Measurements from ENCODE around the gene CCT4. TPM values are rescaled to one million over a fixed set of nuclear protein-coding genes. Genes with fewer than 3 reads are reported as not detected.

CCT4 gene
- total and polyA plus RNA-seq, 3 experiments from 2014 or later, result 134 to 361 (median 331) TPM

Other genes with a start within 250 kb of the CCT4 start
- 1 to 10 TPM; 5.6 to 5.8 TPM for gene FAM161A, start 34.6 kb downstream of the CCT4 start, total RNA-seq
- 1.7 TPM for gene FAM161A, start 34.6 kb downstream of the CCT4 start, polyA plus RNA-seq
- 10 to 100 TPM; 36.4 to 41.2 TPM for gene COMMD1, start 17.0 kb upstream of the CCT4 start, total RNA-seq
- gene COMMD1, start 17.0 kb upstream of the CCT4 start, polyA plus RNA-seq, result 54.6 TPM

Measured in CD8-positive, alpha-beta memory T cell (primary cell).